Measurements from ENCODE around the gene ZC3H4.

DNA sequence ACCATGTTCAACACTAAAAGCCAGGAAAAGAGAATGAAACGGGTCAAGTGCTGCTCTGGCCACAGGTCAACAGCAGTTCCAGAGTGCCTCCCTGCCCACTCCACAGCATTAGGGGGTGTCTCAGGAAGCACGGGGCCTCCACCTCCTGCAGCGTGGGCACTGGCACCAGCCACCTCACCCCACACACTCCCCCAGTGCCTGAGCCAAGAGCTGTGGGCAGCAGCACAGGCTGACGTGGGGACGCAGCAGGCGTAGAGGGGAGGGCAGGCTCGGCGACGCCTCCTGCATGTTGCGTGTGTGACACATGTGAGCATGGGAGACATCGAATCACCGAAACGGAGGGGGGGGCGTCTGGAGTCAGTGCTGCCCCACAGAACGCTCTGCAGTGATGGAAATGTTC, 43.8 kb downstream of the ZC3H4 start:
- no peak for TF ChIP-seq POLR2AphosphoS5 (IDR thresholded peaks at IDR 0.05)
- TF ChIP-seq, protein P1, sequence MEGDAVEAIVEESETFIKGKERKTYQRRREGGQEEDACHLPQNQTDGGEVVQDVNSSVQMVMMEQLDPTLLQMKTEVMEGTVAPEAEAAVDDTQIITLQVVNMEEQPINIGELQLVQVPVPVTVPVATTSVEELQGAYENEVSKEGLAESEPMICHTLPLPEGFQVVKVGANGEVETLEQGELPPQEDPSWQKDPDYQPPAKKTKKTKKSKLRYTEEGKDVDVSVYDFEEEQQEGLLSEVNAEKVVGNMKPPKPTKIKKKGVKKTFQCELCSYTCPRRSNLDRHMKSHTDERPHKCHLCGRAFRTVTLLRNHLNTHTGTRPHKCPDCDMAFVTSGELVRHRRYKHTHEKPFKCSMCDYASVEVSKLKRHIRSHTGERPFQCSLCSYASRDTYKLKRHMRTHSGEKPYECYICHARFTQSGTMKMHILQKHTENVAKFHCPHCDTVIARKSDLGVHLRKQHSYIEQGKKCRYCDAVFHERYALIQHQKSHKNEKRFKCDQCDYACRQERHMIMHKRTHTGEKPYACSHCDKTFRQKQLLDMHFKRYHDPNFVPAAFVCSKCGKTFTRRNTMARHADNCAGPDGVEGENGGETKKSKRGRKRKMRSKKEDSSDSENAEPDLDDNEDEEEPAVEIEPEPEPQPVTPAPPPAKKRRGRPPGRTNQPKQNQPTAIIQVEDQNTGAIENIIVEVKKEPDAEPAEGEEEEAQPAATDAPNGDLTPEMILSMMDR (IDR thresholded peaks at IDR 0.05) = no peak

Measured in sigmoid colon (tissue), 4 donors.